NCI-H2196 (cell line): ENCODE data around the gene ASIC4.
A peak's percentile ranks its signal among the peaks of the same experiment; 100 is the strongest.

ENCODE experiments used
- DNase-seq: peaks from one replicate; lab custom pipeline; 2025; ENCODE audit not compliant: unreplicated experiment; lab: John Stamatoyannopoulos, UW

Gene ASIC4

GRCh38 chr2:219512524-219513216 lies 1.6 kb upstream of the ASIC4 start:
- DNase-seq: no peak

GRCh38 chr2:219513787-219514186 lies 495 bp upstream of the ASIC4 start:
- DNase-seq: no peak

GRCh38 chr2:219514836-219515235 lies 554 bp downstream of the ASIC4 start:
- DNase-seq: no peak

GRCh38 chr2:219515874-219516629 lies 1.8 kb downstream of the ASIC4 start:
- DNase-seq: no peak

- DNase-seq: no peak
Observed at GRCh38 chr2:219516888-219517287, 2.6 kb downstream of the ASIC4 start.

- no peak for DNase-seq
Observed at GRCh38 chr2:219517954-219518778, 3.9 kb downstream of the ASIC4 start.

- DNase-seq: no peak
Observed at GRCh38 chr2:219519526-219519916, 5.2 kb downstream of the ASIC4 start.

GRCh38 chr2:219520079-219520478 lies 5.8 kb downstream of the ASIC4 start:
- no peak for DNase-seq

- peak; percentile 13 for DNase-seq
Observed at GRCh38 chr2:219521066-219521880, 7.0 kb downstream of the ASIC4 start.

GRCh38 chr2:219522111-219523030 lies 8.1 kb downstream of the ASIC4 start:
- DNase-seq: no peak

GRCh38 chr2:219523031-219523671 lies 8.9 kb downstream of the ASIC4 start:
- no peak for DNase-seq

- no peak for DNase-seq
Observed at GRCh38 chr2:219524817-219525216, 10.5 kb downstream of the ASIC4 start.

- DNase-seq: no peak
Observed at GRCh38 chr2:219525533-219526232, 11.4 kb downstream of the ASIC4 start.

GRCh38 chr2:219526320-219527075 lies 12.2 kb downstream of the ASIC4 start:
- DNase-seq: peak; percentile 25

- DNase-seq: peak; percentile 58
Observed at GRCh38 chr2:219527076-219527394, 12.8 kb downstream of the ASIC4 start.

GRCh38 chr2:219527472-219527871 lies 13.2 kb downstream of the ASIC4 start:
- DNase-seq: no peak

- peak; percentile 91 for DNase-seq
Observed at GRCh38 chr2:219530048-219530963, 16.0 kb downstream of the ASIC4 start.
